Measurements from ENCODE around the gene HADHA. TPM values are rescaled to one million over a fixed set of nuclear protein-coding genes. Genes with fewer than 3 reads are reported as not detected.
A peak's percentile ranks its signal among the peaks of the same experiment; 100 is the strongest.

HADHA gene
- total and polyA plus RNA-seq, 4 experiments from 2014 or later, result 89.1 to 126 (median 107) TPM

- intact Hi-C loops (cut with micrococcal nuclease), result loop anchor here (10.0 kb wide), 1 partner anchor 344 kb away; no protein-coding TSS in a partner anchor
- no peaks in the 10 kb centered on the region for H3K9me3 ChIP-seq (ENCODE audit: control insufficient read depth in 1 of 2, low read length in 2 of 2)
- CTCF ChIA-PET (ENCODE audit: partially characterized antibody), result no interaction called here
- no peak overlapping the region for H3K4me3 Mint-ChIP-seq
- no peak for DNase-seq
- peaks cover 52 to 83% of the 10 kb centered on the region in 2 donors for H3K36me3 Mint-ChIP-seq
- H3K4me1 ChIP-seq (ENCODE audit: insufficient read depth, low read length), result no peaks in the 10 kb centered on the region
- H3K4me1 Mint-ChIP-seq, result peaks cover 0 to 1% (median 0%) of the 10 kb centered on the region in 4 donors
- H3K36me3 ChIP-seq (ENCODE audit: insufficient read depth, low read length), result peaks cover 58% of the 10 kb centered on the region
- POLR2A ChIA-PET (ENCODE audit: partially characterized antibody), result interaction anchor here (1.2 kb wide), 1 partner anchor 14 kb away, joined by 4 read pairs; the partner anchor contains the start of genes HADHA and HADHB
- H3K27ac Mint-ChIP-seq, result no peak overlapping the region
- H3K27me3 Mint-ChIP-seq, result no peaks in the 10 kb centered on the region
- H3K27ac ChIP-seq (ENCODE audit: low read depth, low read length), result no peak overlapping the region
- H3K4me3 ChIP-seq (ENCODE audit: low read length in 2 of 2), result no peak overlapping the region
- H3K27me3 ChIP-seq (ENCODE audit: insufficient read depth, low read length), result no peaks in the 10 kb centered on the region
- no peaks in the 10 kb centered on the region for H3K9me3 Mint-ChIP-seq
These were observed 13.6 kb downstream of the HADHA start for GRCh38 chr2:26230806-26231205.

- H3K4me3 ChIP-seq (ENCODE audit: low read length in 2 of 2), result no peak overlapping the region
- no peak for DNase-seq
- Mint-ChIP-seq H3K36me3 (peaks cover 56 to 80% of the 10 kb centered on the region in 2 donors), H3K4me1 (peaks cover 0 to 1% (median under 1%) of the 10 kb centered on the region in 4 donors), H3K9me3 (no peaks in the 10 kb centered on the region), H3K27ac (no peak overlapping the region), H3K27me3 (no peaks in the 10 kb centered on the region), H3K4me3 (no peak overlapping the region)
- ChIA-PET POLR2A (ENCODE audit: partially characterized antibody) (no interaction called here), CTCF (ENCODE audit: partially characterized antibody) (no interaction called here)
- no peaks in the 10 kb centered on the region for H3K9me3 ChIP-seq (ENCODE audit: control insufficient read depth in 1 of 2, low read length in 2 of 2)
- H3K4me1 ChIP-seq (ENCODE audit: insufficient read depth, low read length), result no peaks in the 10 kb centered on the region
- H3K36me3 ChIP-seq (ENCODE audit: insufficient read depth, low read length), result peaks cover 58% of the 10 kb centered on the region
- no peaks in the 10 kb centered on the region for H3K27me3 ChIP-seq (ENCODE audit: insufficient read depth, low read length)
- H3K27ac ChIP-seq (ENCODE audit: low read depth, low read length), result no peak overlapping the region
- intact Hi-C loops (cut with micrococcal nuclease), result no loop called here
These were observed 14.8 kb downstream of the HADHA start for GRCh38 chr2:26229595-26229994.

- H3K27me3 ChIP-seq (ENCODE audit: insufficient read depth, low read length), result no peaks in the 10 kb centered on the region
- peaks cover 28% of the 10 kb centered on the region for H3K36me3 ChIP-seq (ENCODE audit: insufficient read depth, low read length)
- H3K27ac Mint-ChIP-seq, result no peak overlapping the region
- no peak overlapping the region for H3K4me3 ChIP-seq (ENCODE audit: low read length in 2 of 2)
- H3K36me3 Mint-ChIP-seq, result peaks cover 43 to 62% of the 10 kb centered on the region in 2 donors
- no peaks in the 10 kb centered on the region for H3K27me3 Mint-ChIP-seq
- DNase-seq, result no peak
- intact Hi-C loops (cut with micrococcal nuclease), result no loop called here
- H3K9me3 ChIP-seq (ENCODE audit: control insufficient read depth in 1 of 2, low read length in 2 of 2), result no peaks in the 10 kb centered on the region
- no peaks in the 10 kb centered on the region for H3K4me1 ChIP-seq (ENCODE audit: insufficient read depth, low read length)
- POLR2A ChIA-PET (ENCODE audit: partially characterized antibody), result no interaction called here
- peaks cover 0 to 3% (median 0%) of the 10 kb centered on the region in 8 donors for H3K9me3 Mint-ChIP-seq
- CTCF ChIA-PET (ENCODE audit: partially characterized antibody), result no interaction called here
- peaks cover 0 to 5% (median 0%) of the 10 kb centered on the region in 4 donors for H3K4me1 Mint-ChIP-seq
- no peak overlapping the region for H3K27ac ChIP-seq (ENCODE audit: low read depth, low read length)
- no peak overlapping the region for H3K4me3 Mint-ChIP-seq
These were observed 20.3 kb downstream of the HADHA start for GRCh38 chr2:26224095-26224494.

- Histone ChIP-seq H3K9me3 (ENCODE audit: control insufficient read depth in 1 of 2, low read length in 2 of 2) (no peaks in the 10 kb centered on the region), H3K36me3 (ENCODE audit: insufficient read depth, low read length) (peaks cover 19% of the 10 kb centered on the region), H3K4me1 (ENCODE audit: insufficient read depth, low read length) (no peaks in the 10 kb centered on the region), H3K27ac (ENCODE audit: low read depth, low read length) (no peak overlapping the region), H3K27me3 (ENCODE audit: insufficient read depth, low read length) (no peaks in the 10 kb centered on the region), H3K4me3 (ENCODE audit: low read length in 2 of 2) (no peak overlapping the region)
- H3K36me3 Mint-ChIP-seq, result peaks cover 38 to 54% of the 10 kb centered on the region in 2 donors
- peaks cover 0 to 5% (median 0%) of the 10 kb centered on the region in 4 donors for H3K4me1 Mint-ChIP-seq
- ChIA-PET CTCF (ENCODE audit: partially characterized antibody) (no interaction called here), POLR2A (ENCODE audit: partially characterized antibody) (no interaction called here)
- H3K27ac Mint-ChIP-seq, result peak overlapping the region in 2 of 7 donors; percentile 8 to 42
- no peaks in the 10 kb centered on the region for H3K27me3 Mint-ChIP-seq
- H3K4me3 Mint-ChIP-seq, result no peak overlapping the region
- H3K9me3 Mint-ChIP-seq, result peaks cover 0 to 3% (median 0%) of the 10 kb centered on the region in 8 donors
- intact Hi-C loops (cut with micrococcal nuclease), result no loop called here
- DNase-seq, result no peak
These were observed 21.4 kb downstream of the HADHA start for GRCh38 chr2:26223018-26223417.

- H3K9me3 ChIP-seq (ENCODE audit: control insufficient read depth in 1 of 2, low read length in 2 of 2), result no peaks in the 10 kb centered on the region
- CTCF ChIA-PET (ENCODE audit: partially characterized antibody), result no interaction called here
These were observed 26.7 kb downstream of the HADHA start for GRCh38 chr2:26217720-26218119.

GRCh38 chr2:26216587-26216986 is 27.8 kb downstream of the HADHA start:
- Histone ChIP-seq H3K27ac (ENCODE audit: low read depth, low read length) (no peak overlapping the region), H3K27me3 (ENCODE audit: insufficient read depth, low read length) (no peaks in the 10 kb centered on the region), H3K9me3 (ENCODE audit: control insufficient read depth in 1 of 2, low read length in 2 of 2) (no peaks in the 10 kb centered on the region), H3K4me1 (ENCODE audit: insufficient read depth, low read length) (no peaks in the 10 kb centered on the region), H3K4me3 (ENCODE audit: low read length in 2 of 2) (no peak overlapping the region), H3K36me3 (ENCODE audit: insufficient read depth, low read length) (peaks cover 46% of the 10 kb centered on the region)
- Mint-ChIP-seq H3K4me1 (no peaks in the 10 kb centered on the region), H3K9me3 (peaks cover 0 to 2% (median 0%) of the 10 kb centered on the region in 8 donors), H3K27me3 (no peaks in the 10 kb centered on the region), H3K36me3 (peaks cover 57 to 64% of the 10 kb centered on the region in 2 donors), H3K4me3 (no peak overlapping the region), H3K27ac (peak overlapping the region in 3 of 7 donors; percentile 11 to 71 (median 46))
- ChIA-PET CTCF (ENCODE audit: partially characterized antibody) (no interaction called here), POLR2A (ENCODE audit: partially characterized antibody) (no interaction called here)
- no peak for DNase-seq
- intact Hi-C loops (cut with micrococcal nuclease), result no loop called here

More at GRCh38 chr2:26217720-26218119, 26.7 kb downstream of the HADHA start:
- no peaks in the 10 kb centered on the region for H3K27me3 ChIP-seq (ENCODE audit: insufficient read depth, low read length)
- intact Hi-C loops (cut with micrococcal nuclease), result no loop called here
- no peaks in the 10 kb centered on the region for H3K4me1 Mint-ChIP-seq
- peaks cover 0 to 5% (median 0%) of the 10 kb centered on the region in 8 donors for H3K9me3 Mint-ChIP-seq
- H3K27ac ChIP-seq (ENCODE audit: low read depth, low read length), result no peak overlapping the region
- no peak for DNase-seq
- no peaks in the 10 kb centered on the region for H3K27me3 Mint-ChIP-seq
- peaks cover 42% of the 10 kb centered on the region for H3K36me3 ChIP-seq (ENCODE audit: insufficient read depth, low read length)
- H3K4me1 ChIP-seq (ENCODE audit: insufficient read depth, low read length), result no peaks in the 10 kb centered on the region
- H3K27ac Mint-ChIP-seq, result peak overlapping the region in 2 of 7 donors; percentile 15 to 17
- H3K4me3 ChIP-seq (ENCODE audit: low read length in 2 of 2), result no peak overlapping the region
- H3K4me3 Mint-ChIP-seq, result no peak overlapping the region
- H3K36me3 Mint-ChIP-seq, result peaks cover 47 to 58% of the 10 kb centered on the region in 2 donors
- POLR2A ChIA-PET (ENCODE audit: partially characterized antibody), result no interaction called here

- peaks cover 59 to 69% of the 10 kb centered on the region in 2 donors for H3K36me3 Mint-ChIP-seq
These were observed 28.6 kb downstream of the HADHA start for GRCh38 chr2:26215833-26216232.

More at GRCh38 chr2:26215833-26216232, 28.6 kb downstream of the HADHA start:
- Mint-ChIP-seq H3K4me3 (no peak overlapping the region), H3K27me3 (no peaks in the 10 kb centered on the region), H3K27ac (peak overlapping the region in 2 of 7 donors; percentile 2 to 36), H3K9me3 (peaks cover 0 to 2% (median 0%) of the 10 kb centered on the region in 8 donors), H3K4me1 (no peaks in the 10 kb centered on the region)
- ChIA-PET CTCF (ENCODE audit: partially characterized antibody) (no interaction called here), POLR2A (ENCODE audit: partially characterized antibody) (no interaction called here)
- no peaks in the 10 kb centered on the region for H3K27me3 ChIP-seq (ENCODE audit: insufficient read depth, low read length)
- H3K27ac ChIP-seq (ENCODE audit: low read depth, low read length), result no peak overlapping the region
- H3K4me3 ChIP-seq (ENCODE audit: low read length in 2 of 2), result no peak overlapping the region
- H3K4me1 ChIP-seq (ENCODE audit: insufficient read depth, low read length), result no peaks in the 10 kb centered on the region
- intact Hi-C loops (cut with micrococcal nuclease), result no loop called here
- peaks cover 48% of the 10 kb centered on the region for H3K36me3 ChIP-seq (ENCODE audit: insufficient read depth, low read length)
- no peak for DNase-seq
- H3K9me3 ChIP-seq (ENCODE audit: control insufficient read depth in 1 of 2, low read length in 2 of 2), result no peaks in the 10 kb centered on the region

Data from CD4-positive, alpha-beta memory T cell (primary cell).